GM10266 (cell line): ENCODE results near the gene ZBTB7B.

ENCODE experiments used
- DNase-seq: peaks from one replicate; pipeline ENCODE4 v3.0.0; 2012; ENCODE audit errors: extremely low spot score
- TF ChIP-seq, protein P1 (sequence below): IDR thresholded peaks from 2 replicates; pipeline ENCODE4 v1.5.1; 2012; ENCODE audit warnings: mild to moderate bottlenecking, low read depth; ENCODE audit not compliant: control insufficient read depth, insufficient read depth; ENCODE audit errors: missing control alignments

Gene ZBTB7B

DNA sequence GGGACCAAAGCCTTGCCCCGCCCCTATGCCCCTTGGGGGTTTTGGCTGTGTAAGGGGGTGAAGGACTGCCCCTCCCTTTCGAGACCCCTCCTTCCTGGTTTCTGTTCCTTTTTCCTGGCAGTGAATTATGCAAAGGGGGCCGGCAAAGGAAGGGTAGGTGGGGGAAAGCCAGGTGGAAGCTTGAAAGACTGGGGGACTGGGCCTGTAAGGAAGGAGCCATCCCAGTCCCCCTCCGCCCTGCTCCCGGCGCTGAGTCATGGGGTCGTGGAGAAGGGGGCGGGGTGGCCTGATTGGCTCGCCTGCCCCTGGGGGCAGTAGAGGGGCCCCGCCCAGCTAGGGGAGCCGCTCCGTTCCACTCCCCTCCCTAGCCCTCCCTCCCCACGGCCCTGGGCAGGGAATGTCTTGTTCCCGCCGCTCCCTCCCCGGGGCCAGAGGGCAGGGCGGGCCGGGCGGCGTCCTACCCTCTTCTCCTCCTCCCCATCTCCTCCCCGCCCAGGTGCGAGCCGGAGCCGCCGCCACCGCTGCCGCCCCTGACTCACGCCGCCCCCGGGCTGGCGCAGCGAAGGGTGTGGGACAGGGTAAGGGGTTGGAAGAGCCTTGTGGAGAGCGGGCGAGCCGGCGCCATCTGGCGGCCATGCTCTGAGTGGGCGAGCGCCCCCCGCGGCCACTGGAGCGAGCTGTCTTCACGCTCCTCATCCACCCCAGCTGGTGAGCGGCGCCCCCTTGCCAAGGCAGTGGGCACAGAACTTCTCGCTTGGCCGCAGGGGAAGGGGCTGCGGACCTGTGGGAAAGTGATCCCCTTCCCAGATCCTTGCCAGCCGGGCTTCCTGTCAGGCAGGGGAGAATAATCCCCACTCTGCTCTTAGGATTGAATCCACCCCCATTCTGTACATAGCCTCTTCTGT is 14.7 kb downstream of the ZBTB7B start:
- peak; percentile 87 for DNase-seq
- TF ChIP-seq, protein P1, sequence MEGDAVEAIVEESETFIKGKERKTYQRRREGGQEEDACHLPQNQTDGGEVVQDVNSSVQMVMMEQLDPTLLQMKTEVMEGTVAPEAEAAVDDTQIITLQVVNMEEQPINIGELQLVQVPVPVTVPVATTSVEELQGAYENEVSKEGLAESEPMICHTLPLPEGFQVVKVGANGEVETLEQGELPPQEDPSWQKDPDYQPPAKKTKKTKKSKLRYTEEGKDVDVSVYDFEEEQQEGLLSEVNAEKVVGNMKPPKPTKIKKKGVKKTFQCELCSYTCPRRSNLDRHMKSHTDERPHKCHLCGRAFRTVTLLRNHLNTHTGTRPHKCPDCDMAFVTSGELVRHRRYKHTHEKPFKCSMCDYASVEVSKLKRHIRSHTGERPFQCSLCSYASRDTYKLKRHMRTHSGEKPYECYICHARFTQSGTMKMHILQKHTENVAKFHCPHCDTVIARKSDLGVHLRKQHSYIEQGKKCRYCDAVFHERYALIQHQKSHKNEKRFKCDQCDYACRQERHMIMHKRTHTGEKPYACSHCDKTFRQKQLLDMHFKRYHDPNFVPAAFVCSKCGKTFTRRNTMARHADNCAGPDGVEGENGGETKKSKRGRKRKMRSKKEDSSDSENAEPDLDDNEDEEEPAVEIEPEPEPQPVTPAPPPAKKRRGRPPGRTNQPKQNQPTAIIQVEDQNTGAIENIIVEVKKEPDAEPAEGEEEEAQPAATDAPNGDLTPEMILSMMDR: peak; percentile 100

DNA sequence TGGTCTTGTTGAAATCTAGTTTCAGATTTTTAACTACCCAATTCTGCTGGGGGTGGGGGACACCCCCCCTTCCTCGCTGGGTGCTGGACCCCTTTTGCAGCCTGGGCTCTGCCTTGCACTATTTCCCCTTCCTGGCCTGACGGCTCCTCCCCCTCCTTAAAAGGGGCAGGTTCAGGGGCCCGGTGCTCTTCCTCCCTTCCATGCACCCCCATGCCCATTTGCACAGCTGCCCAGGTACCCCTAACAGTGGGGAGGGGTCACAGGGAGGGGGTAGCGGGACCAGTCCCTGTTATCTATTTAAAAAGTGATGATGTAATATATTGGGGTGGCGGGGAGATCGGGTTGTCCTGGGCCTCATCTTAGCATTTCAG is 15.3 kb downstream of the ZBTB7B start:
- TF ChIP-seq, protein P1: no peak
- DNase-seq: peak; percentile 61

DNA sequence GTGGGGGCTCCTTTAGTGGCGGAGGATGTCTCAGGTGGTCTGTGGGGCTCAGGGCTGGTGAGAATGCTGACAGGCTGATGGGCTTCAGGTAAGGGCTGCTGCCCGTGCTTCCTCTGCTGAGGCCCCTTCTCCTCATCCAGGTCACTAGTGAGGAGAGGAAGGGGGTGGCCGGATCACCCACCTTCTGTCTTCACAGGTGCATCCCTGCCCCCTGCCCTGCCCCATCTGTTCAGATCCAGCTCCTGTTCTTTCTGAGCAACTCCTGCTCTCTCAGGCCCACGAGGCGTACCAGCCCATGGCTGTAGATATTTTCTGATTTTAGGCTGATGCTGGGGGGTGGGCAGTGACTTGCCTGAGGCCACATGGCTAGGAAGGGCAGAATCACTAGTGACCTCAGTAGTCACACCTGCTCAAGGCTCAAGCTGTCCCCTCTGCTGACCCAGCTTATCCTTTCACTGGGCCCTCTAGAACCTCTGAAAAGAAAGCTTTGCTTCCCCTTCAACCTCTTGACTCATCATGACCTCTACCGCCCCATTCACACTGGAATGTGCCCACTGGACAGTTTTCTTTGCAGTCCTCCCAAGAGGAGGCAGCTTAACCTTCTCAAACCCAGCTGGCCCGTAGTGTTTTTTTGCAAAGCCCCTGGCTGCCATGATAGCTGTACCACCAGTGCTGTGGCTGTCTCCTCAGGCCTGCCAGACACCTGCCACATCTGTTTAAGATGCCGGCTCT is 16.2 kb downstream of the ZBTB7B start:
- no peak for DNase-seq
- TF ChIP-seq, protein P1: no peak

DNA sequence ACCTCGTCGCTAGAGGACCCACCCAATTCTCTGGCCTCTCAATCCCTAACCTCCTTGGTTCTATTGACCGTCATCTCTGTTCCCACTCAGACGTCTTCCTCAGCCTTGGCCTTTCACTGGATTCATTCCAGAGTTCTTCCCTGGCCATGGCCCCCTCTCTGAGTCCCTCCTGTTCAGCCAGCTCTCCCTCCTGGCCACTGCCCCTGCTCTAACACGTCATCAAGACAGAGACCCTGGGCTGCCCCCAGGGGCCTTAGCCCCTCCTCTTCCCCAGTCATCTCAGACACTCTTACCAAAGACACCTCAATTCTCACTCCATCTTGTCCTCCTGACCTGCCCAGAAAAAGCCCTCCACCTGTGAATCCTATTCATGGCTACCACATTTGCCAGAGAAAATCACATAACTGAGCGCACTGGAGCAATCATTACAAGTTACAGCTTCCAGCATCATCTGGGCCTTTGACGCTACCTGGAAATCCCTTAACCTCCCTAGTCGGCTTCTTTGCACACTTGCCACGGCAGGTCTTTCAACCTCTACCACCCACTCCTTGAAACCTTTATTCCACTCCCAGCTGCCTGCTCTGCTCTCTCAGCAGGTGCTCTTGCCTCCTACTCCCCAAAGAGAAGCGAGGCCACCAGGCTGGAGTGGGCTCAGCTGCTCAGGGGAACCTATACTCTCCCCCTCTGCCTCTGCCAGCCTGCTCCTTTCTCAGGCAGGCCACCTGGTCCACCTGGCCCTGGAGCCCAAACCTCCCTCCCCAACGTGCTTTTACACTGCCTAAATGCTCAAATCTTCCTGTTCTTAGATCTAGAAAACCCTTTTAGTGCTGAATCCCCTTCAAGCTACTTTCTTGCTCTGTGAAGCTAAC is 17.0 kb downstream of the ZBTB7B start:
- TF ChIP-seq, protein P1: no peak
- no peak for DNase-seq

DNA sequence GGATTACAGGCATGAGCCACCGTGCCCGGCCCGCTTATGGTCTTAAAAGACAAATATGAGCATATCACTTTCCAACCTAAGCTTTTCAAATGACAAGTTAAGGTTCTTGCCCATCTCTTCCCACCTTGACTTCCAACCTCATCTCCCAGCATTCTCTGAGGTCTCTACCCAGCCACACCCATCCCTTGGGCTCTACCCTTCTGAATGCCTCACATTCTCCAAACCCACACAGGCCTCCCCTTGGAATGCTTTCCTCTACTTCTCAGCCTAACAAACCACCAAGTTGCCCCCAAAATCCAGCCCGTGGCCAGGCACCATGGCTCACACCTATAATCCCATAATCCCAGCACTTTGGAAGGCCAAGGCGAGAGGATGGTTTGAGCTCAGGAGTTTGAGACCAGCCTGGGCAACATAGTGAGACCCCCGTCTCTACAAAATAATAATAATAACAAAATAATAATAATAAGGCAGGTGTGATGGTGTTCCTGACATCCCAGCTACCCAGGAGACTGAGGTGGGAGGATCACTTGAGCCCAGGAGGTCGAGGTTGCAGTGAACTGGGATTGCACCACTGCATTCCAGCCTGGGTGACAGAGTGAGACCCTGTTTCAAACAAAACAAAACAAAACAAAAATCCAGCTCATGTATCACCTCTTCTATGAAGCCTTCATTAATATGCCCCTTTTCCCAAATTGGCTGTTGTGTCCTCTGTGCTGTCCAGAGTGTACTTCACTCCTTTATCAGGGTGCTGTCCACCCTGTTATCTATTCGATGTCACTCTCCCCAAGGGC is 19.7 kb downstream of the ZBTB7B start:
- TF ChIP-seq, protein P1: no peak
- DNase-seq: no peak

DNA sequence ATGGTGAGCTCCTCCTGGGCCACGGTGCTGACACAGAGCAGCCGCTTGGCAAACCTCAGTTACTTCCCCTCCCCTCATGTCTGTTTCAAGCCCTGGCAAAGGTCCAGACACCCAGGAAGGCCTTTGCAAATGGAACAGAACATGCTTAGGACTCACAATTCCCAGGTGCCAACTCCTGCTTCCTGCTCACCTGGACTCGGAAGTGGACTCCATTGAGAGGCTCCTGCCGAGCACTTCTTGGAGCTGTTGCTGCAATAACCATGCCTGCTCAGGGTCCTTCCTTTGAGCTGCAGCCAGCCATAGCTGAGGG is 20.3 kb downstream of the ZBTB7B start:
- TF ChIP-seq, protein P1: no peak
- no peak for DNase-seq
